GM18507 (cell line): ENCODE results near the gene MOCOS.

Experiments
- DNase-seq: peaks from one replicate; pipeline ENCODE4 v3.0.0; 2011; ENCODE audit warnings: low read depth; ENCODE audit not compliant: insufficient read length; ENCODE audit errors: extremely low spot score
- FAIRE-seq: peaks from 2 replicates; lab custom pipeline; 2011; peaks lifted over from hg19 to GRCh38; lab: Jason Lieb, UNC

The MOCOS gene

GRCh38 chr18:36176177-36176584 lies 11.1 kb upstream of the MOCOS start:
- DNase-seq (no peak), FAIRE-seq (no peak)

- FAIRE-seq (no peak), DNase-seq (no peak)
These were observed 10.6 kb upstream of the MOCOS start for GRCh38 chr18:36176711-36177110.

GRCh38 chr18:36177913-36178312 lies 9.4 kb upstream of the MOCOS start:
- FAIRE-seq (no peak), DNase-seq (no peak)

GRCh38 chr18:36179562-36180355 lies 7.5 kb upstream of the MOCOS start:
- no peak for DNase-seq
- FAIRE-seq: no peak

- DNase-seq (no peak), FAIRE-seq (no peak)
These were observed 5.9 kb upstream of the MOCOS start for GRCh38 chr18:36181441-36181840.

GRCh38 chr18:36181898-36182506 lies 5.3 kb upstream of the MOCOS start:
- no peak for DNase-seq

GRCh38 chr18:36183033-36183432 lies 4.3 kb upstream of the MOCOS start:
- no peak for FAIRE-seq
- no peak for DNase-seq

More at GRCh38 chr18:36181898-36182506, 5.3 kb upstream of the MOCOS start:
- FAIRE-seq: no peak

GRCh38 chr18:36183987-36184386 lies 3.3 kb upstream of the MOCOS start:
- no peak for DNase-seq
- FAIRE-seq: no peak

GRCh38 chr18:36185157-36185556 lies 2.1 kb upstream of the MOCOS start:
- DNase-seq (no peak), FAIRE-seq (no peak)

GRCh38 chr18:36185901-36186460 lies 1.3 kb upstream of the MOCOS start:
- no peak for FAIRE-seq
- DNase-seq: no peak

GRCh38 chr18:36186461-36187192 lies 670 bp upstream of the MOCOS start:
- DNase-seq (no peak), FAIRE-seq (no peak)

GRCh38 chr18:36187826-36188721 lies 777 bp downstream of the MOCOS start:
- DNase-seq: no peak
- FAIRE-seq: no peak

GRCh38 chr18:36188916-36189315 lies 1.6 kb downstream of the MOCOS start:
- FAIRE-seq: no peak
- DNase-seq: no peak

- no peak for DNase-seq
- FAIRE-seq: no peak
These were observed 2.2 kb downstream of the MOCOS start for GRCh38 chr18:36189486-36189885.

GRCh38 chr18:36191286-36191685 lies 4.0 kb downstream of the MOCOS start:
- DNase-seq (no peak), FAIRE-seq (no peak)

- DNase-seq (no peak), FAIRE-seq (no peak)
These were observed 4.4 kb downstream of the MOCOS start for GRCh38 chr18:36191711-36192110.

- FAIRE-seq (no peak), DNase-seq (no peak)
These were observed 7.5 kb downstream of the MOCOS start for GRCh38 chr18:36194600-36195315.

GRCh38 chr18:36195427-36196122 lies 8.3 kb downstream of the MOCOS start:
- FAIRE-seq: no peak

More at GRCh38 chr18:36195427-36196122, 8.3 kb downstream of the MOCOS start:
- DNase-seq: no peak
